ENCODE results near the gene BID.

DNA sequence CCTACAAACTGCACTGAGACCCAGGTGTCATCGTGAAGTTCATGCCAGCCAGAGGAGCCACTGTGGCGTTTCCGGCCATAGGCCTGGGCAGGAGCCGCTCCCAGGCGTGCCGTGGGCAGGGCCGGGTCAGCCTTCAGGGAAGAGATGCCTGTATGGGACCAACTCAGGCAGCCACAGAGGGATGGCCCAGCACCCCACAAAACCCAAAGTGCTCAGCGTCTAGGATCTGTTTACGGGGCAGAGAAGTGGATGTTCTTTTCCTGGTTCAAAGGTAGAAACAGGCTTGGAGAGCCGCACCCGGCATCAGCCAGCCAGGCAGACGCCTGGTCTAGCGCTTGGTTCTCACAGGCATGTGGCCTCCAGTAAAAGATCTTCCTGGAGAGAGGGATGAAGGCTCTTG lies 8.4 kb upstream of the BID start:
- TF ChIP-seq, protein P1, sequence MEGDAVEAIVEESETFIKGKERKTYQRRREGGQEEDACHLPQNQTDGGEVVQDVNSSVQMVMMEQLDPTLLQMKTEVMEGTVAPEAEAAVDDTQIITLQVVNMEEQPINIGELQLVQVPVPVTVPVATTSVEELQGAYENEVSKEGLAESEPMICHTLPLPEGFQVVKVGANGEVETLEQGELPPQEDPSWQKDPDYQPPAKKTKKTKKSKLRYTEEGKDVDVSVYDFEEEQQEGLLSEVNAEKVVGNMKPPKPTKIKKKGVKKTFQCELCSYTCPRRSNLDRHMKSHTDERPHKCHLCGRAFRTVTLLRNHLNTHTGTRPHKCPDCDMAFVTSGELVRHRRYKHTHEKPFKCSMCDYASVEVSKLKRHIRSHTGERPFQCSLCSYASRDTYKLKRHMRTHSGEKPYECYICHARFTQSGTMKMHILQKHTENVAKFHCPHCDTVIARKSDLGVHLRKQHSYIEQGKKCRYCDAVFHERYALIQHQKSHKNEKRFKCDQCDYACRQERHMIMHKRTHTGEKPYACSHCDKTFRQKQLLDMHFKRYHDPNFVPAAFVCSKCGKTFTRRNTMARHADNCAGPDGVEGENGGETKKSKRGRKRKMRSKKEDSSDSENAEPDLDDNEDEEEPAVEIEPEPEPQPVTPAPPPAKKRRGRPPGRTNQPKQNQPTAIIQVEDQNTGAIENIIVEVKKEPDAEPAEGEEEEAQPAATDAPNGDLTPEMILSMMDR (IDR thresholded peaks at IDR 0.05) = no peak
- no peak for TF ChIP-seq ZFX (IDR thresholded peaks at IDR 0.05; ENCODE audit: borderline replicate concordance)

Measured in 22Rv1 (cell line).